Esophagus muscularis mucosa (tissue), 4 donors: Measurements from ENCODE around the gene XCL2.

Experiments
- CTCF ChIP-seq, 3 experiments: fragments of 200-600 bp in 2 of 3; fragments of 450-650 bp in 1 of 3; sonication (generic) in 2 of 3; IDR thresholded peaks; one replicate each; pipeline ENCODE4 v1.5.1; 2017 to 2019; ENCODE audit warnings: antibody characterized with exemption in 3 of 3, mild to moderate bottlenecking in 2 of 3, moderate library complexity in 1 of 3
- EP300 ChIP-seq: sonication (generic); formaldehyde crosslinking; IDR thresholded peaks from one replicate; pipeline ENCODE4 v1.6.1; 2017; ENCODE audit warnings: antibody characterized with exemption
- POLR2AphosphoS5 ChIP-seq, 2 donors: sonication (generic); formaldehyde crosslinking; IDR thresholded peaks; one replicate each; pipeline ENCODE4 v1.6.1; 2017; ENCODE audit warnings: antibody characterized with exemption in 2 of 2

GRCh38 chr1:168497376-168497950, 46.3 kb downstream of the XCL2 start:
- no peak for TF ChIP-seq CTCF (IDR thresholded peaks at IDR 0.05)
- no peak for TF ChIP-seq POLR2AphosphoS5 (IDR thresholded peaks at IDR 0.05)
- no peak for TF ChIP-seq EP300
